ENCODE measurements around the gene TMEM196.

Gene TMEM196

DNA sequence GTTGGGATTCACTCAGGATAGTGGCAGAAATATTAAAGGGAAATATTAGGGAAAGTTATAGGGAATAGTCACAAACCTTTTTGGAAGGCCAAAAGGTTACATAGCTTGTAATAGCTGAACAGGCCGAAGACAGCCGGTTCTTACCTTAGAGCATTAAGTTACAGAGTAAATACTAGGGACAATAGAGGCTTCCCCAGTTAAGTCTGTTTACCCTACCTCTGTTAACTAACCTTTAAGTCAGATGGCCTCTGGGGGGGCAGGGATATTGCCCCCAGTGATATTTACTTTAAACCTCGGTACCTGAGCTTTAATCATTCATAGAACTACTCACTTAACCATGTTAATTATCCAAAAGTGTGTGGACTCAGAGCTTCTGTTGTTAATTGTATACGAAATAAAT, 71.9 kb downstream of the TMEM196 start:
- H3K27ac ChIP-seq (ENCODE audit: low read length): no peak overlapping the region
- H2AFZ ChIP-seq (ENCODE audit: low read length): no peak overlapping the region
- H3K36me3 ChIP-seq (replicated peaks; ENCODE audit: insufficient read depth, low read length): peaks cover 3% of the 10 kb centered on the region; the same call in 1 of the 2 replicates
- no peak for TF ChIP-seq EZH2phosphoT487 (IDR thresholded peaks at IDR 0.05; ENCODE audit: low read length)
- TF ChIP-seq, protein P1, sequence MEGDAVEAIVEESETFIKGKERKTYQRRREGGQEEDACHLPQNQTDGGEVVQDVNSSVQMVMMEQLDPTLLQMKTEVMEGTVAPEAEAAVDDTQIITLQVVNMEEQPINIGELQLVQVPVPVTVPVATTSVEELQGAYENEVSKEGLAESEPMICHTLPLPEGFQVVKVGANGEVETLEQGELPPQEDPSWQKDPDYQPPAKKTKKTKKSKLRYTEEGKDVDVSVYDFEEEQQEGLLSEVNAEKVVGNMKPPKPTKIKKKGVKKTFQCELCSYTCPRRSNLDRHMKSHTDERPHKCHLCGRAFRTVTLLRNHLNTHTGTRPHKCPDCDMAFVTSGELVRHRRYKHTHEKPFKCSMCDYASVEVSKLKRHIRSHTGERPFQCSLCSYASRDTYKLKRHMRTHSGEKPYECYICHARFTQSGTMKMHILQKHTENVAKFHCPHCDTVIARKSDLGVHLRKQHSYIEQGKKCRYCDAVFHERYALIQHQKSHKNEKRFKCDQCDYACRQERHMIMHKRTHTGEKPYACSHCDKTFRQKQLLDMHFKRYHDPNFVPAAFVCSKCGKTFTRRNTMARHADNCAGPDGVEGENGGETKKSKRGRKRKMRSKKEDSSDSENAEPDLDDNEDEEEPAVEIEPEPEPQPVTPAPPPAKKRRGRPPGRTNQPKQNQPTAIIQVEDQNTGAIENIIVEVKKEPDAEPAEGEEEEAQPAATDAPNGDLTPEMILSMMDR (IDR thresholded peaks at IDR 0.05; ENCODE audit: low read length): no peak
- TF ChIP-seq EZH2 (optimal IDR thresholded peaks at IDR 0.05; ENCODE audit: low read depth, low read length): no peak
- H3K27me3 ChIP-seq (replicated peaks; ENCODE audit: insufficient read depth, low read length): no peaks in the 10 kb centered on the region
- H3K9ac ChIP-seq (ENCODE audit: low read length): no peak overlapping the region
- no peaks in the 10 kb centered on the region for H3K4me1 ChIP-seq (ENCODE audit: low read length)
- H3K4me3 ChIP-seq (ENCODE audit: low read length): no peak overlapping the region
- no peaks in the 10 kb centered on the region for H3K9me2 ChIP-seq (replicated peaks; ENCODE audit: insufficient read depth, low read length)
- DNase-seq: no peak
- no peaks in the 10 kb centered on the region; the same call in 1 of the 2 replicates for H4K20me1 ChIP-seq (ENCODE audit: insufficient read depth, low read length)
- no peak overlapping the region for H3K4me2 ChIP-seq (ENCODE audit: low read depth, low read length)
- no peaks in the 10 kb centered on the region for H3F3A ChIP-seq (ENCODE audit: insufficient read depth, low read length)
- H3K9me3 ChIP-seq (replicated peaks; ENCODE audit: insufficient read depth, low read length): no peaks in the 10 kb centered on the region
- H3K79me2 ChIP-seq (ENCODE audit: low read length): peaks cover 50% of the 10 kb centered on the region

DNA sequence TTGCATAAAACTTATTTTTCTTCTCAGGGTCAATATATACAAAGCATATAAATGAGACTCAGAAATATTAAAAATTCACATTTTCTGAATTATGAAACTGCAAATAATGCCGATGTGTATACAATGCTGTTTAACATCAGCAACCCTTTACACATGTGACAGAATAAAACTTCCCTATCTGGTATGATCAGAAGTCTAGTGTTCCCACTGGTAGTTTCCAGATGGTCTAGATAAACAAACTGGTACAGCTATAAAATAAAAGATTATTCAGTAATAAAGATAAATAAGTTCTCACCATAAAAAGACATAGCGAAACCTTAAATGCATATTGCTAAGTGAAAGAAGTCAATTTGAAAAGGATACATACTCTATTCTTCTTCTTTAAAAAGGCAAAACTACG, 72.5 kb downstream of the TMEM196 start:
- Histone ChIP-seq H2AFZ (ENCODE audit: low read length) (no peak overlapping the region), H4K20me1 (ENCODE audit: insufficient read depth, low read length) (no peaks in the 10 kb centered on the region; the same call in 1 of the 2 replicates), H3K9ac (ENCODE audit: low read length) (no peak overlapping the region), H3F3A (ENCODE audit: insufficient read depth, low read length) (no peaks in the 10 kb centered on the region), H3K4me3 (ENCODE audit: low read length) (no peak overlapping the region), H3K36me3 (replicated peaks; ENCODE audit: insufficient read depth, low read length) (peaks cover 3% of the 10 kb centered on the region; the same call in 1 of the 2 replicates), H3K4me1 (ENCODE audit: low read length) (no peaks in the 10 kb centered on the region), H3K27me3 (replicated peaks; ENCODE audit: insufficient read depth, low read length) (no peaks in the 10 kb centered on the region), H3K79me2 (ENCODE audit: low read length) (peaks cover 45% of the 10 kb centered on the region), H3K27ac (ENCODE audit: low read length) (no peak overlapping the region), H3K9me2 (replicated peaks; ENCODE audit: insufficient read depth, low read length) (no peaks in the 10 kb centered on the region), H3K4me2 (ENCODE audit: low read depth, low read length) (no peak overlapping the region), H3K9me3 (replicated peaks; ENCODE audit: insufficient read depth, low read length) (no peaks in the 10 kb centered on the region)
- no peak for DNase-seq
- TF ChIP-seq, protein P1 (IDR thresholded peaks at IDR 0.05; ENCODE audit: low read length): no peak
- TF ChIP-seq EZH2phosphoT487 (IDR thresholded peaks at IDR 0.05; ENCODE audit: low read length) (no peak), EZH2 (optimal IDR thresholded peaks at IDR 0.05; ENCODE audit: low read depth, low read length) (no peak)

DNA sequence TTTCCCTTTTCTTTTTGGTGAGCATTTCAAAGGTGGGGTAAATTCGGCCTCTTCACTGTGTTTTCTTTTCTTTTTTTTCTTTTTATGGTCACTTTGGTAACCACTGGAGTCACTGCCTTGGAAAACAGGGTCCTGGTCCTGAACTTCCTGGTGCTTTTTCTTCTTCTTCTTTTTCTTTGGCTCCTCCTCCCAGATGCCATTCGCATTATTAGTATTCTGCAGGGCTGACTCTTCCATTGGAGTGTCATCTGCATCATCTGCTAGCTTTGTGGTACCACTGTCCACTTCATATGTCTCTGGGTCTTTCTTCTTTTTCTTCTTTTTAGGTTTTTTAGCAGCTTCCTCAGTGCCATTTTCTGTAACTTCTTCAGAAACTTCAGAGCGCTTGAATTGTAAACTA, 75.1 kb downstream of the TMEM196 start:
- H3K27me3 ChIP-seq (replicated peaks; ENCODE audit: insufficient read depth, low read length): no peaks in the 10 kb centered on the region
- no peak overlapping the region for H2AFZ ChIP-seq (ENCODE audit: low read length)
- no peaks in the 10 kb centered on the region for H3K4me1 ChIP-seq (ENCODE audit: low read length)
- H3K9ac ChIP-seq (ENCODE audit: low read length): no peak overlapping the region
- no peaks in the 10 kb centered on the region for H3K9me2 ChIP-seq (replicated peaks; ENCODE audit: insufficient read depth, low read length)
- H3K4me2 ChIP-seq (ENCODE audit: low read depth, low read length): no peak overlapping the region
- H4K20me1 ChIP-seq (ENCODE audit: insufficient read depth, low read length): no peaks in the 10 kb centered on the region; the same call in 1 of the 2 replicates
- no peak overlapping the region for H3K4me3 ChIP-seq (ENCODE audit: low read length)
- H3F3A ChIP-seq (ENCODE audit: insufficient read depth, low read length): no peaks in the 10 kb centered on the region
- peaks cover 3% of the 10 kb centered on the region; the same call in 1 of the 2 replicates for H3K36me3 ChIP-seq (replicated peaks; ENCODE audit: insufficient read depth, low read length)
- no peak for DNase-seq
- TF ChIP-seq, protein P1 (IDR thresholded peaks at IDR 0.05; ENCODE audit: low read length): no peak
- TF ChIP-seq EZH2 (optimal IDR thresholded peaks at IDR 0.05; ENCODE audit: low read depth, low read length) (no peak), EZH2phosphoT487 (IDR thresholded peaks at IDR 0.05; ENCODE audit: low read length) (no peak)
- peaks cover 19% of the 10 kb centered on the region for H3K79me2 ChIP-seq (ENCODE audit: low read length)
- H3K27ac ChIP-seq (ENCODE audit: low read length): no peak overlapping the region
- no peaks in the 10 kb centered on the region for H3K9me3 ChIP-seq (replicated peaks; ENCODE audit: insufficient read depth, low read length)

Data from MM.1S (cell line).